ENCODE data around the gene MAP2. TPM values are rescaled to one million over a fixed set of nuclear protein-coding genes. Genes with fewer than 3 reads are reported as not detected.
"Not testable (repeated sequence)": the region's sequence is repeated elsewhere in the genome, so short reads cannot be mapped to it uniquely, and the experiment has no call there.

Gene MAP2
- total RNA-seq, 8 experiments from 2014 or later: 0.66 to 429 (median 346) TPM

GRCh38 chr2:209468846-209469245, 45.0 kb downstream of the MAP2 start:
- in situ Hi-C loops (cut with MboI; ENCODE audit: low pct_unique_long_range_greater_than_20kb in 2 of 9, low sequenced_read_pairs in 9 of 9, unreplicated experiment in 9 of 9): no loop called here
- Histone ChIP-seq H3K4me1 (replicated peaks in 1 of 2) (peaks cover 5 to 21% of the 10 kb centered on the region in 2 donors), H3K27ac (no peak overlapping the region), H3K4me3 (no peak overlapping the region)
- WGBS, 10 experiments: 9 to 100% (median 86%) methylated on average over 1 of the region's 1 CpG; no CpG with 5 or more reads in 3 of the 10 experiments
- no peak for ATAC-seq (replicated peaks in 6 of 8)

GRCh38 chr2:209469481-209469880, 45.6 kb downstream of the MAP2 start:
- no peak for ATAC-seq (replicated peaks in 6 of 8)
- Histone ChIP-seq H3K4me3 (no peak overlapping the region), H3K27ac (no peak overlapping the region), H3K4me1 (replicated peaks in 1 of 2) (peaks cover 5 to 21% of the 10 kb centered on the region in 2 donors)
- in situ Hi-C loops (cut with MboI; ENCODE audit: low pct_unique_long_range_greater_than_20kb in 2 of 9, low sequenced_read_pairs in 9 of 9, unreplicated experiment in 9 of 9): no loop called here

GRCh38 chr2:209470466-209470865, 46.6 kb downstream of the MAP2 start:
- H3K27ac ChIP-seq: no peak overlapping the region
- ATAC-seq (replicated peaks in 6 of 8): no peak
- no peak overlapping the region for H3K4me3 ChIP-seq
- H3K4me1 ChIP-seq (replicated peaks in 1 of 2): peaks cover 5 to 31% of the 10 kb centered on the region in 2 donors
- 68 to 100% (median 100%) methylated on average over 1 to 2 of the region's 2 CpGs; no CpG with 5 or more reads in 2 of the 10 experiments for WGBS, 10 experiments
- in situ Hi-C loops (cut with MboI; ENCODE audit: low pct_unique_long_range_greater_than_20kb in 2 of 9, low sequenced_read_pairs in 9 of 9, unreplicated experiment in 9 of 9): no loop called here

- H3K4me1 ChIP-seq (replicated peaks in 1 of 2): peaks cover 5 to 37% of the 10 kb centered on the region in 2 donors
- H3K4me3 ChIP-seq: no peak overlapping the region
- in situ Hi-C loops (cut with MboI; ENCODE audit: low pct_unique_long_range_greater_than_20kb in 2 of 9, low sequenced_read_pairs in 9 of 9, unreplicated experiment in 9 of 9): no loop called here
- no peak for ATAC-seq (replicated peaks in 6 of 8)
- H3K27ac ChIP-seq: no peak overlapping the region
These were observed 47.2 kb downstream of the MAP2 start for GRCh38 chr2:209471037-209471436.

- Histone ChIP-seq H3K27ac (no peak overlapping the region), H3K4me1 (replicated peaks in 1 of 2) (peaks cover 9 to 47% of the 10 kb centered on the region in 2 donors), H3K4me3 (no peak overlapping the region)
- in situ Hi-C loops (cut with MboI; ENCODE audit: low pct_unique_long_range_greater_than_20kb in 2 of 9, low sequenced_read_pairs in 9 of 9, unreplicated experiment in 9 of 9): no loop called here
- ATAC-seq (replicated peaks in 6 of 8): peak in 6 of 8 experiments; percentile 29 to 63 (median 59)
- 17 to 55% (median 40%) methylated on average over 1 to 4 of the region's 4 CpGs for WGBS, 10 experiments
These were observed 48.4 kb downstream of the MAP2 start for GRCh38 chr2:209472112-209472832.

- WGBS, 10 experiments: 14 to 100% (median 90%) methylated on average over 1 to 2 of the region's 2 CpGs; no CpG with 5 or more reads in 1 of the 10 experiments
- peak in 2 of 8 experiments; percentile 16 to 28 for ATAC-seq (replicated peaks in 6 of 8)
- H3K27ac ChIP-seq: no peak overlapping the region
- in situ Hi-C loops (cut with MboI; ENCODE audit: low pct_unique_long_range_greater_than_20kb in 2 of 9, low sequenced_read_pairs in 9 of 9, unreplicated experiment in 9 of 9): no loop called here
- H3K4me3 ChIP-seq: no peak overlapping the region
- H3K4me1 ChIP-seq (replicated peaks in 1 of 2): peaks cover 9 to 51% of the 10 kb centered on the region in 2 donors
These were observed 49.0 kb downstream of the MAP2 start for GRCh38 chr2:209472871-209473270.

GRCh38 chr2:209473930-209474419, 50.1 kb downstream of the MAP2 start:
- 0 to 100% (median 83%) methylated on average over 1 to 3 of the region's 3 CpGs; no CpG with 5 or more reads in 1 of the 10 experiments for WGBS, 10 experiments
- peak in 2 of 8 experiments; percentile 46 to 57 for ATAC-seq (replicated peaks in 6 of 8)
- in situ Hi-C loops (cut with MboI; ENCODE audit: low pct_unique_long_range_greater_than_20kb in 2 of 9, low sequenced_read_pairs in 9 of 9, unreplicated experiment in 9 of 9): no loop called here

GRCh38 chr2:209474960-209475359, 51.1 kb downstream of the MAP2 start:
- WGBS, 10 experiments: 79 to 100% (median 92%) methylated on average over 2 of the region's 2 CpGs
- no peak overlapping the region for H3K4me3 ChIP-seq
- no peak overlapping the region for H3K27ac ChIP-seq
- H3K4me1 ChIP-seq (replicated peaks in 1 of 2): peaks cover 9 to 54% of the 10 kb centered on the region in 2 donors
- no peak for ATAC-seq (replicated peaks in 6 of 8)
- in situ Hi-C loops (cut with MboI; ENCODE audit: low pct_unique_long_range_greater_than_20kb in 2 of 9, low sequenced_read_pairs in 9 of 9, unreplicated experiment in 9 of 9): no loop called here

More at GRCh38 chr2:209473930-209474419, 50.1 kb downstream of the MAP2 start:
- Histone ChIP-seq H3K27ac (no peak overlapping the region), H3K4me3 (no peak overlapping the region), H3K4me1 (replicated peaks in 1 of 2) (peaks cover 9 to 51% of the 10 kb centered on the region in 2 donors)

GRCh38 chr2:209476367-209477208, 52.7 kb downstream of the MAP2 start:
- 32 to 56% (median 46%) methylated on average over 3 to 8 of the region's 8 CpGs for WGBS, 10 experiments
- Histone ChIP-seq H3K4me3 (no peak overlapping the region), H3K27ac (no peak overlapping the region), H3K4me1 (replicated peaks in 1 of 2) (peaks cover 9 to 54% of the 10 kb centered on the region in 2 donors)
- in situ Hi-C loops (cut with MboI; ENCODE audit: low pct_unique_long_range_greater_than_20kb in 2 of 9, low sequenced_read_pairs in 9 of 9, unreplicated experiment in 9 of 9): no loop called here
- peak in 5 of 8 experiments; percentile 77 to 89 (median 86) for ATAC-seq (replicated peaks in 6 of 8)

GRCh38 chr2:209492296-209492695, 68.4 kb downstream of the MAP2 start:
- peaks cover 0 to 15% of the 10 kb centered on the region in 2 donors for H3K4me1 ChIP-seq (replicated peaks in 1 of 2)
- ATAC-seq (replicated peaks in 6 of 8); H3K4me3 ChIP-seq; in situ Hi-C loops (cut with MboI; ENCODE audit: low pct_unique_long_range_greater_than_20kb in 2 of 9, low sequenced_read_pairs in 9 of 9, unreplicated experiment in 9 of 9); H3K27ac ChIP-seq: not testable (repeated sequence)
- 0 to 100% (median 92%) methylated on average over 1 of the region's 1 CpG; no CpG with 5 or more reads in 2 of the 10 experiments for WGBS, 10 experiments

- H3K4me3 ChIP-seq; ATAC-seq (replicated peaks in 6 of 8); H3K27ac ChIP-seq; in situ Hi-C loops (cut with MboI; ENCODE audit: low pct_unique_long_range_greater_than_20kb in 2 of 9, low sequenced_read_pairs in 9 of 9, unreplicated experiment in 9 of 9): not testable (repeated sequence)
- H3K4me1 ChIP-seq (replicated peaks in 1 of 2): peaks cover 0 to 15% of the 10 kb centered on the region in 2 donors
- 80 to 100% (median 92%) methylated on average over 1 to 7 of the region's 13 CpGs; no CpG with 5 or more reads in 2 of the 10 experiments for WGBS, 10 experiments
These were observed 71.3 kb downstream of the MAP2 start for GRCh38 chr2:209495068-209495620.

- Histone ChIP-seq H3K4me3 (no peak overlapping the region), H3K27ac (no peak overlapping the region), H3K4me1 (replicated peaks in 1 of 2) (peaks cover 0 to 15% of the 10 kb centered on the region in 2 donors)
- in situ Hi-C loops (cut with MboI; ENCODE audit: low pct_unique_long_range_greater_than_20kb in 2 of 9, low sequenced_read_pairs in 9 of 9, unreplicated experiment in 9 of 9): no loop called here
- ATAC-seq (replicated peaks in 6 of 8): peak; percentile 79 to 100 (median 99)
- 7 to 100% (median 46%) methylated on average over 1 to 4 of the region's 4 CpGs for WGBS, 10 experiments
These were observed 72.2 kb downstream of the MAP2 start for GRCh38 chr2:209495855-209496585.
